HEK293 (cell line): ENCODE data around the gene SYNPO2L.

ENCODE experiments used
- FEZF1 ChIP-seq: fragments of 450-650 bp; formaldehyde crosslinking; IDR thresholded peaks from 2 replicates; pipeline ENCODE4 v1.5.1; 2016; ENCODE audit warnings: missing biosample characterization, missing genetic modification characterization
- SALL2 ChIP-seq: fragments of 450-650 bp; formaldehyde crosslinking; IDR thresholded peaks from 2 replicates; pipeline ENCODE4 v1.5.0; 2017; ENCODE audit warnings: missing biosample characterization, mild to moderate bottlenecking, missing genetic modification characterization, borderline replicate concordance
- YY1 ChIP-seq: fragments of 450-650 bp; formaldehyde crosslinking; IDR thresholded peaks from 2 replicates; pipeline ENCODE4 v1.5.1; 2018; ENCODE audit warnings: missing biosample characterization, missing genetic modification characterization
- ZIC2 ChIP-seq: fragments of 450-650 bp; formaldehyde crosslinking; IDR thresholded peaks from 2 replicates; pipeline ENCODE4 v1.5.1; 2016; ENCODE audit warnings: missing biosample characterization, missing genetic modification characterization
- ZNF121 ChIP-seq: fragments of 450-650 bp; formaldehyde crosslinking; IDR thresholded peaks from 2 replicates; pipeline ENCODE4 v1.5.1; 2016; ENCODE audit warnings: missing biosample characterization, missing genetic modification characterization
- ZNF768 ChIP-seq: fragments of 450-650 bp; formaldehyde crosslinking; IDR thresholded peaks from 2 replicates; pipeline ENCODE4 v1.5.1; 2018; ENCODE audit warnings: missing biosample characterization, mild to moderate bottlenecking, missing genetic modification characterization
- ZSCAN30 ChIP-seq: fragments of 450-650 bp; IDR thresholded peaks from 2 replicates; pipeline ENCODE4 v1.5.1; 2018; ENCODE audit warnings: missing biosample characterization, mild to moderate bottlenecking, missing genetic modification characterization, moderate library complexity
- TF ChIP-seq, protein P1 (sequence below): fragments of 450-650 bp; formaldehyde crosslinking; IDR thresholded peaks from 2 replicates; pipeline ENCODE4 v1.5.1; 2016; ENCODE audit warnings: missing biosample characterization, missing genetic modification characterization
- TF ChIP-seq, protein P2 (sequence below): fragments of 450-650 bp; formaldehyde crosslinking; IDR thresholded peaks from 2 replicates; pipeline ENCODE4 v1.5.1; 2016; ENCODE audit warnings: missing biosample characterization, missing genetic modification characterization
- TF ChIP-seq, protein P3 (sequence below): IDR thresholded peaks from 2 replicates; pipeline ENCODE4 v1.6.1; 2011; ENCODE audit warnings: mild to moderate bottlenecking, low read depth, low read length, borderline replicate concordance
- TF ChIP-seq, protein P4 (sequence below): fragments of 450-650 bp; formaldehyde crosslinking; IDR thresholded peaks from 2 replicates; pipeline ENCODE4 v1.5.1; 2017; ENCODE audit warnings: missing biosample characterization, missing genetic modification characterization

DNA sequence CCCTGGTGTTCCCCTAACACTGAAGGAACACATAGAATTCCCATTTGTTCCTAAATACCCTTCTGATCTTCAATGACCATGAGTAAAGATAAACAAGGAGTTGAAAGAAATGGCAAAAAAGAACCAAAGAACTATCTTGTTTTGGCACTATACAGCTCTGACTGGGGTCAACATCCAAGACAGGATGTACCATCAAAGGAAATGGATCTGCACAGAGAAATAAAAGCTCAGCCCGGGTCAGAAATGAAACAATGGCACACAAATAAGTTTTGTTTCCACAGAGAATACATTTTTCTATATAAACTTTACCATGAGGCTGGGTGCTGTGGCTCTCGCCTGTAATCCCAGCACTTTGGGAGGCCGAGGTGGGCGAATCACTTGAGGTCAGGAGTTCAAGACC is 46.7 kb downstream of the SYNPO2L start:
- TF ChIP-seq, protein P1, sequence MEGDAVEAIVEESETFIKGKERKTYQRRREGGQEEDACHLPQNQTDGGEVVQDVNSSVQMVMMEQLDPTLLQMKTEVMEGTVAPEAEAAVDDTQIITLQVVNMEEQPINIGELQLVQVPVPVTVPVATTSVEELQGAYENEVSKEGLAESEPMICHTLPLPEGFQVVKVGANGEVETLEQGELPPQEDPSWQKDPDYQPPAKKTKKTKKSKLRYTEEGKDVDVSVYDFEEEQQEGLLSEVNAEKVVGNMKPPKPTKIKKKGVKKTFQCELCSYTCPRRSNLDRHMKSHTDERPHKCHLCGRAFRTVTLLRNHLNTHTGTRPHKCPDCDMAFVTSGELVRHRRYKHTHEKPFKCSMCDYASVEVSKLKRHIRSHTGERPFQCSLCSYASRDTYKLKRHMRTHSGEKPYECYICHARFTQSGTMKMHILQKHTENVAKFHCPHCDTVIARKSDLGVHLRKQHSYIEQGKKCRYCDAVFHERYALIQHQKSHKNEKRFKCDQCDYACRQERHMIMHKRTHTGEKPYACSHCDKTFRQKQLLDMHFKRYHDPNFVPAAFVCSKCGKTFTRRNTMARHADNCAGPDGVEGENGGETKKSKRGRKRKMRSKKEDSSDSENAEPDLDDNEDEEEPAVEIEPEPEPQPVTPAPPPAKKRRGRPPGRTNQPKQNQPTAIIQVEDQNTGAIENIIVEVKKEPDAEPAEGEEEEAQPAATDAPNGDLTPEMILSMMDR, result no peak
- TF ChIP-seq ZNF121 (tag by site-specific recombination) (no peak), FEZF1 (tag by site-specific recombination) (no peak), YY1 (tag by site-specific recombination) (no peak), ZIC2 (tag by site-specific recombination) (no peak), SALL2 (tag by site-specific recombination) (no peak), ZNF768 (tag by site-specific recombination) (no peak), ZSCAN30 (tag by site-specific recombination) (no peak)
- TF ChIP-seq, protein P2, sequence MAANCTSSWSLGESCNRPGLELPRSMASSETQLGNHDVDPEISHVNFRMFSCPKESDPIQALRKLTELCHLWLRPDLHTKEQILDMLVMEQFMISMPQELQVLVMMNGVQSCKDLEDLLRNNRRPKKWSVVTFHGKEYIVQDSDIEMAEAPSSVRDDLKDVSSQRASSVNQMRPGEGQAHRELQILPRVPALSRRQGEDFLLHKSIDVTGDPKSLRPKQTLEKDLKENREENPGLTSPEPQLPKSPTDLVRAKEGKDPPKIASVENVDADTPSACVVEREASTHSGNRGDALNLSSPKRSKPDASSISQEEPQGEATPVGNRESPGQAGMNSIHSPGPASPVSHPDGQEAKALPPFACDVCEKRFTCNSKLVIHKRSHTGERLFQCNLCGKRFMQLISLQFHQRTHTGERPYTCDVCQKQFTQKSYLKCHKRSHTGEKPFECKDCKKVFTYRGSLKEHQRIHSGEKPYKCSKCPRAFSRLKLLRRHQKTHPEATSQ (tag by site-specific recombination), result no peak
- TF ChIP-seq, protein P3, sequence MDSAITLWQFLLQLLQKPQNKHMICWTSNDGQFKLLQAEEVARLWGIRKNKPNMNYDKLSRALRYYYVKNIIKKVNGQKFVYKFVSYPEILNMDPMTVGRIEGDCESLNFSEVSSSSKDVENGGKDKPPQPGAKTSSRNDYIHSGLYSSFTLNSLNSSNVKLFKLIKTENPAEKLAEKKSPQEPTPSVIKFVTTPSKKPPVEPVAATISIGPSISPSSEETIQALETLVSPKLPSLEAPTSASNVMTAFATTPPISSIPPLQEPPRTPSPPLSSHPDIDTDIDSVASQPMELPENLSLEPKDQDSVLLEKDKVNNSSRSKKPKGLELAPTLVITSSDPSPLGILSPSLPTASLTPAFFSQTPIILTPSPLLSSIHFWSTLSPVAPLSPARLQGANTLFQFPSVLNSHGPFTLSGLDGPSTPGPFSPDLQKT, result no peak
- TF ChIP-seq, protein P4, sequence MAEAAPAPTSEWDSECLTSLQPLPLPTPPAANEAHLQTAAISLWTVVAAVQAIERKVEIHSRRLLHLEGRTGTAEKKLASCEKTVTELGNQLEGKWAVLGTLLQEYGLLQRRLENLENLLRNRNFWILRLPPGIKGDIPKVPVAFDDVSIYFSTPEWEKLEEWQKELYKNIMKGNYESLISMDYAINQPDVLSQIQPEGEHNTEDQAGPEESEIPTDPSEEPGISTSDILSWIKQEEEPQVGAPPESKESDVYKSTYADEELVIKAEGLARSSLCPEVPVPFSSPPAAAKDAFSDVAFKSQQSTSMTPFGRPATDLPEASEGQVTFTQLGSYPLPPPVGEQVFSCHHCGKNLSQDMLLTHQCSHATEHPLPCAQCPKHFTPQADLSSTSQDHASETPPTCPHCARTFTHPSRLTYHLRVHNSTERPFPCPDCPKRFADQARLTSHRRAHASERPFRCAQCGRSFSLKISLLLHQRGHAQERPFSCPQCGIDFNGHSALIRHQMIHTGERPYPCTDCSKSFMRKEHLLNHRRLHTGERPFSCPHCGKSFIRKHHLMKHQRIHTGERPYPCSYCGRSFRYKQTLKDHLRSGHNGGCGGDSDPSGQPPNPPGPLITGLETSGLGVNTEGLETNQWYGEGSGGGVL (tag by site-specific recombination), result no peak
